AG09309 (cell line): ENCODE measurements around the gene NARS2.

ENCODE experiments used
- DNase-seq: peaks from one replicate; pipeline ENCODE4 v3.0.0-alpha.2; 2010; ENCODE audit warnings: low read depth
- H3K4me3 ChIP-seq: 2 replicates; pipeline ENCODE4 v1.5.1; 2011; ENCODE audit warnings: mild to moderate bottlenecking, low read depth, low read length, moderate library complexity; ENCODE audit not compliant: control insufficient read depth
- TF ChIP-seq, protein P1 (sequence below): IDR thresholded peaks from 2 replicates; pipeline ENCODE4 v1.5.1; 2011; ENCODE audit warnings: mild to moderate bottlenecking, low read depth, low read length, inconsistent platforms; ENCODE audit not compliant: insufficient read depth, control insufficient read depth; ENCODE audit errors: missing control alignments

Gene NARS2

DNA sequence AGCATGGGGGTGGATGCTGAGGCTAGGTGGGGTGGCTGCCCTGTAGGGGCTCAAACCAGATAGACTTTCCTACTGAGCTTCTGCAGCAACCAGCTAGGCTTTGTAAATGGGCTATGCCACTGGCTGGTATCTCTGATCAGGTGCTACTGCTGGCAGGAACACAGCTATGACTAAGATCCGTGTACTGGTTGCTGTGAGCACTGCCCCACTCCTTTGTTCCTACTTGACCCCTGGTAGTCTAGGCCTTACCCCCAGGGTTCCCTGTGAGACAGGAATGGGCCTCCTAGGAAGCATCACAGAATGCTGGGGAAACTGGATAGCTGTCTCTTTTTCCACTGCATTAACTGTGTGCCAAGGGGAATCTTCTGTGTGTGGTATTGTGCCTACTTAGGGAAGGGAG, 98.6 kb downstream of the NARS2 start:
- no peak for DNase-seq
- H3K4me3 ChIP-seq, result no peak overlapping the region
- TF ChIP-seq, protein P1, sequence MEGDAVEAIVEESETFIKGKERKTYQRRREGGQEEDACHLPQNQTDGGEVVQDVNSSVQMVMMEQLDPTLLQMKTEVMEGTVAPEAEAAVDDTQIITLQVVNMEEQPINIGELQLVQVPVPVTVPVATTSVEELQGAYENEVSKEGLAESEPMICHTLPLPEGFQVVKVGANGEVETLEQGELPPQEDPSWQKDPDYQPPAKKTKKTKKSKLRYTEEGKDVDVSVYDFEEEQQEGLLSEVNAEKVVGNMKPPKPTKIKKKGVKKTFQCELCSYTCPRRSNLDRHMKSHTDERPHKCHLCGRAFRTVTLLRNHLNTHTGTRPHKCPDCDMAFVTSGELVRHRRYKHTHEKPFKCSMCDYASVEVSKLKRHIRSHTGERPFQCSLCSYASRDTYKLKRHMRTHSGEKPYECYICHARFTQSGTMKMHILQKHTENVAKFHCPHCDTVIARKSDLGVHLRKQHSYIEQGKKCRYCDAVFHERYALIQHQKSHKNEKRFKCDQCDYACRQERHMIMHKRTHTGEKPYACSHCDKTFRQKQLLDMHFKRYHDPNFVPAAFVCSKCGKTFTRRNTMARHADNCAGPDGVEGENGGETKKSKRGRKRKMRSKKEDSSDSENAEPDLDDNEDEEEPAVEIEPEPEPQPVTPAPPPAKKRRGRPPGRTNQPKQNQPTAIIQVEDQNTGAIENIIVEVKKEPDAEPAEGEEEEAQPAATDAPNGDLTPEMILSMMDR, result no peak

DNA sequence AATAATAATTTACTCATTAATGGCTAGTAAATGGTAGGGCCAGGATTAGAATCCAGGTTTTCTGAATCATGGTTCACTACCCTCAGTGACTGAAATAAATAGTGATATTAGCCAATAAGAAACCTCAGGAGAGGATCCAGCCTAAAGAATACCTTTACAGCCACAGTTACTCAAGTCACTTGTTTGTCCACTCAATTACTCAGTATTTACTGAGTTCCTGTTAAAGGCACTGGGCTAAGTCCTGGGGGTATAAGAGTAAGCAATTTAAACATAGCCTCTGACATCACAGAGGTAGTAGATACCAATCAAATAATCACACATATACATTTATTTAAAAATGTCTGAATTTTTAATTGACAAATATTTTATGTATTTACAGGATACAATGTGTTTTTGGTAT, 100.2 kb downstream of the NARS2 start:
- TF ChIP-seq, protein P1, result no peak
- H3K4me3 ChIP-seq, result no peak overlapping the region
- no peak for DNase-seq

DNA sequence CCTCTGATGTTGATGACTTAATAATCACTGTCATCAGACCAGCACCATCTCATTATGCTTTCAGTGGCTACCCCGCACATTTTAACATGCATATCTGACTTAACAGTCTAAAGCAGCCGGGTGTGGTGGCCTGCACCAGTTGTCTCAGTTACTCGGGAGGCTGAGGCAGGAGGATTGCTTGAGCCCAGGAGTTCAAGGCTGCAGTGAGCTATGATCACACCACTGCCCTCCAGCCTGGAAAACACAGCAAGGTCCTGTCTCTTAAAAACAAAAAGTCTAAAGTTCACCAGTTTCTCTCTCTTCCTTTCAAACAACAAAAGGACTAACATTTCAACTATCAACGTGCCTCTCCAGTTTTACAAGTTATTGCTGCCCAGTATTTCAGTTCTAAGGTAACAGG, 101.8 kb downstream of the NARS2 start:
- no peak for DNase-seq
- TF ChIP-seq, protein P1, result no peak
- H3K4me3 ChIP-seq, result no peak overlapping the region

DNA sequence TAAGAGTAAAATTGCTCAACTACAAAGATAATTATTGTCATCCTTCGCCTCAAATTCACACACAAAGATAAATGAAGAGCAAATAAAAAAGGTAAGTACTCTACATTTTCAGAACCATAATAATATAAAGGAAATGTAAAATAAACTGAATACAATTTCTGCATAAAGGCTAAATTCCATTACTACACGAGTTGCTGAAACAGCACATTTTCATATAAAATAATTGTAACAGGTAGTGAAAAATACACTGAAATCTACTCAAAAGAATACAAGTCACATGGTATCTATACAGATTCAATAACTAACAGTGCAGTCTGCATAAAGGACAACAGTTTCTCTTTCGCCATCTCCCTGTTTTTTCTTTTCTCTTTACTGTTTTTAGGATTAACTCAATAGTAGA, 102.3 kb downstream of the NARS2 start:
- H3K4me3 ChIP-seq, result no peak overlapping the region
- DNase-seq, result no peak
- TF ChIP-seq, protein P1, result no peak

DNA sequence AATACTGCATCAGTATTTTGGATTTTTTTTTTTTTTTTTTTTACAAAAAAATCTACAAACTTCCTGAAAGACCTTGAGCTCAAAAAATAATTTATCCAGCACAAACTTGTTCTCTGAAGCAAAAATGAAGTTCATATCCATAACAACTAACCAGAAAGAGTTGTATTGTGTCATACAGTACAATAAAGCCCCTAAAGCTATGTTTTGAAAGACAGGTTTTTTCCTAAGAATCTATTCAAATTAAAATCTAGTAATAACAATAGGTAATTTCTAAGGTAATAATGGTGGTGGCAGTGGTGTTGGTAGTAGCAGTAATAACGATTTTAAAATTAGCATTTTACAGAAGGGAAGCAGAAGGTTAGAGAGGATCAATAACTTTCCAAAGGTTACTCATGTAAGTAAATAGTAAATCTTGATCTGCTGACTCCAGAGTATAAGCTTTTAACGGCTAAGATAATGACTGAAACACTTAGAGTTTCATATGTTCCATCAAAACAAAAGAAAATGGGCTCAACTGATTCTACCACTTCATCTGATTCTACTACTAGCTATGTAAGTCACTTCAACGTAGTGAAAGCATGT, 103.7 kb downstream of the NARS2 start:
- no peak for DNase-seq

DNA sequence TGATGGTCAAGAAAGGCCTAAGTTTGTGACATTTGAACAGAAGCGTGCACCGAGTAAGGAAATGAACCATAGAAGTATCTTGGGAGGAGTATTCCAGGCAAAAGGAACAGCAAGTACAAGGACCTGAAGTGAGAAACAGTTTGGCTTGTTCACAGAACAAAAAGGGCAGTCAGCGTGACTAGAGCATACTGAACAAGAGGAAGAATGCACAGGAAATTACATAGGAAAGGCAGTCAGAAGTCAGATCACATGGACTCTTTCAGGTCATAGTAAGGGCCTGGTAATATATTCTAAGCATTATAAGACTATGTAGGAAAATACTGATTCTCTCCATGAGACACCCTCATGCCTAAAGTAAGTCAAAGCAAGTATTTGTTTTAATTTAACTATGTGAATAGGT, 104.8 kb downstream of the NARS2 start:
- DNase-seq, result no peak
- no peak overlapping the region for H3K4me3 ChIP-seq
- TF ChIP-seq, protein P1, result no peak

More for the DNA sequence above, 103.7 kb downstream of the NARS2 start:
- TF ChIP-seq, protein P1, result no peak
- no peak overlapping the region for H3K4me3 ChIP-seq

DNA sequence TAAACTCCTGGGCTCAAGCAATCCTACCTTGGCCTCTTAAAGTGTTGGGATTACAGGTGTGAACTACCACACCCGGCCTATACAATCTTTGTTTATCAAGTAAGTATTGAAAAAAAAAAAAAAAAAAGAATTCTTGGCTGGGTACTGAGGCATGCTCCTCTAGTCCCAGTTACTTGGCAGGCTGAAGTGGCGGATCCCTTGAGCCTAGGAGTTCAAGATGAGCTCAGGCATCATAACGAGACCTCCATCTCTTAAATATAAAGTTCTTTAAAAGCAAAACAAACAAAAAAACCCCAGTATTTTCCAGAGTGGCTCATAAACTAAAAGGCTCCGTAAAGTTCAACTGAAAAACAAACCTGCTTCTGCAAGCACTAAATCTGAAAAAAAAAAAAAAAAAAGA, 106.7 kb downstream of the NARS2 start:
- DNase-seq, result no peak
- no peak overlapping the region for H3K4me3 ChIP-seq
- TF ChIP-seq, protein P1, result no peak
